ENCODE data around the gene SHOC2. TPM values are rescaled to one million over a fixed set of nuclear protein-coding genes. Genes with fewer than 3 reads are reported as not detected.

The SHOC2 gene
- total and polyA plus RNA-seq, 2 of the 13 experiments (the other 11 are each of a cell fraction or from before 2014, with no cell fraction given), result 8.6 to 25.5 TPM

DNA sequence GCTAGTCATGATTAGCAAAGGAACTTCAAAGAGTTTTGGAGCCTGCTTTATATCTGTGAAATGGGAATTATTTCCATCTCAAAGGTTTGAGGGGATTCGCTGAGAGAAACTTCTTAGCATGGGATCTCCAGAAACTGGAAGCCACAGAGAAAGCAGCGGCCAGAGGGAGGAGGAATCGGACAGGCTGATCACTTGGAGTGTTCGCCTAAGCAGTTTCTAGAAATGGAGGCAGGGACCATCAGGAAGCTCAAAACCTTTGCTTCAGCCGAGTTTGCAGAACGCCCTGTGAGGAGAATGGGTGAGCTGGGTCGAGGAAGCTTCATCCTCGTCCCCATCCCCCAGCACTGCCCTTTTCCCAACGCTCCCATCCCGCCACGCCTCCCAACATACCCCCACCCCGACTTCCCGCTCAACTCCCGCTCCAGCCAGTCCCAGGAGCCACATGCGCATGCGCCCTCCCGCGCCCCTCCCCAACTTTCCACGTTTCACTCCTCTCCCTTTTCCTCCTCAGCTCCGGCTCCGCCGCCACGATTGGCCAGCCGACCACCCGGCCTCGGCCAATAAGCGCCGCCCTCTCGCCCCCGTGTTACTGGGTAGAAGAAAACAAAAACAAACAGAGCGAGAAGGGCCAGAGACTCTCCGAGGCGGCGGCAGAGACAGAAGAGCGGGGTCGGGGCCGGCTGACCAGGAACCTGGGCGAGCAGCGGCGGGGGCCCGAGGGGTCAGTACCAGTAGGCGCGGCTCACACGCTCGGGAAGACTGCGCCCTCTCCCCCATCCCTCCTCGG lies 47.9 kb upstream of the SHOC2 start, which contains the start of gene PDCD4 (continued):
- TF ChIP-seq, protein P1, sequence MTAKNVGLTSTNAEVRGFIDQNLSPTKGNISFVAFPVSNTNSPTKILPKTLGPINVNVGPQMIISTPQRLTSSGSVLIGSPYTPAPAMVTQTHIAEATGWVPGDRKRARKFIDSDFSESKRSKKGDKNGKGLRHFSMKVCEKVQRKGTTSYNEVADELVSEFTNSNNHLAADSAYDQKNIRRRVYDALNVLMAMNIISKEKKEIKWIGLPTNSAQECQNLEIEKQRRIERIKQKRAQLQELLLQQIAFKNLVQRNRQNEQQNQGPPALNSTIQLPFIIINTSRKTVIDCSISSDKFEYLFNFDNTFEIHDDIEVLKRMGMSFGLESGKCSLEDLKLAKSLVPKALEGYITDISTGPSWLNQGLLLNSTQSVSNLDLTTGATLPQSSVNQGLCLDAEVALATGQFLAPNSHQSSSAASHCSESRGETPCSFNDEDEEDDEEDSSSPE (CRISPR knock-in tag; IDR thresholded peaks at IDR 0.05), result peak; percentile 86
- TF ChIP-seq, protein P2, sequence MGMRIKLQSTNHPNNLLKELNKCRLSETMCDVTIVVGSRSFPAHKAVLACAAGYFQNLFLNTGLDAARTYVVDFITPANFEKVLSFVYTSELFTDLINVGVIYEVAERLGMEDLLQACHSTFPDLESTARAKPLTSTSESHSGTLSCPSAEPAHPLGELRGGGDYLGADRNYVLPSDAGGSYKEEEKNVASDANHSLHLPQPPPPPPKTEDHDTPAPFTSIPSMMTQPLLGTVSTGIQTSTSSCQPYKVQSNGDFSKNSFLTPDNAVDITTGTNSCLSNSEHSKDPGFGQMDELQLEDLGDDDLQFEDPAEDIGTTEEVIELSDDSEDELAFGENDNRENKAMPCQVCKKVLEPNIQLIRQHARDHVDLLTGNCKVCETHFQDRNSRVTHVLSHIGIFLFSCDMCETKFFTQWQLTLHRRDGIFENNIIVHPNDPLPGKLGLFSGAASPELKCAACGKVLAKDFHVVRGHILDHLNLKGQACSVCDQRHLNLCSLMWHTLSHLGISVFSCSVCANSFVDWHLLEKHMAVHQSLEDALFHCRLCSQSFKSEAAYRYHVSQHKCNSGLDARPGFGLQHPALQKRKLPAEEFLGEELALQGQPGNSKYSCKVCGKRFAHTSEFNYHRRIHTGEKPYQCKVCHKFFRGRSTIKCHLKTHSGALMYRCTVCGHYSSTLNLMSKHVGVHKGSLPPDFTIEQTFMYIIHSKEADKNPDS (CRISPR knock-in tag; IDR thresholded peaks at IDR 0.05), result no peak
- TF ChIP-seq ZNF224 (CRISPR knock-in tag; IDR thresholded peaks at IDR 0.05) (no peak), MAZ (IDR thresholded peaks at IDR 0.05; ENCODE audit: borderline replicate concordance, low read depth, low read length) (peak; percentile 76), MAZ (CRISPR knock-in tag; IDR thresholded peaks at IDR 0.05; ENCODE audit: low read depth) (no peak; the same call in none of the 2 replicates), KMT2B (CRISPR knock-in tag; IDR thresholded peaks at IDR 0.05) (peak; percentile 12), NFYB (CRISPR knock-in tag; IDR thresholded peaks at IDR 0.05) (peak; percentile 77), GATA4 (IDR thresholded peaks at IDR 0.05; ENCODE audit: borderline replicate concordance, low read depth) (0 out of 2 replicates have a peak, but pooled peaks have one; percentile 39), PRMT3 (CRISPR knock-in tag; IDR thresholded peaks at IDR 0.05; ENCODE audit: borderline replicate concordance, low read depth) (no peak), ZNF431 (CRISPR knock-in tag; IDR thresholded peaks at IDR 0.05; ENCODE audit: borderline replicate concordance, low read depth) (peak; percentile 65; the same call in 1 of the 2 replicates), MXI1 (IDR thresholded peaks at IDR 0.05; ENCODE audit: borderline replicate concordance, low read depth, low read length) (peak; percentile 47; the same call in 1 of the 3 replicates), NR2F2 (IDR thresholded peaks at IDR 0.05; ENCODE audit: borderline replicate concordance, low read depth) (no peak), SIN3A (IDR thresholded peaks at IDR 0.05; ENCODE audit: borderline replicate concordance, low read depth, low read length) (peak; percentile 44; the same call in 1 of the 2 replicates), HNRNPL (IDR thresholded peaks at IDR 0.05; ENCODE audit: low read depth, low read length) (0 out of 2 replicates have a peak, but pooled peaks have one; percentile 26), ZFP90 (CRISPR knock-in tag; IDR thresholded peaks at IDR 0.05; ENCODE audit: borderline replicate concordance) (0 out of 2 replicates have a peak, but pooled peaks have one; percentile 12), ZFP91 (CRISPR knock-in tag; IDR thresholded peaks at IDR 0.05; ENCODE audit: borderline replicate concordance) (peak; percentile 40; the same call in 1 of the 2 replicates)
- TF ChIP-seq, protein P3, sequence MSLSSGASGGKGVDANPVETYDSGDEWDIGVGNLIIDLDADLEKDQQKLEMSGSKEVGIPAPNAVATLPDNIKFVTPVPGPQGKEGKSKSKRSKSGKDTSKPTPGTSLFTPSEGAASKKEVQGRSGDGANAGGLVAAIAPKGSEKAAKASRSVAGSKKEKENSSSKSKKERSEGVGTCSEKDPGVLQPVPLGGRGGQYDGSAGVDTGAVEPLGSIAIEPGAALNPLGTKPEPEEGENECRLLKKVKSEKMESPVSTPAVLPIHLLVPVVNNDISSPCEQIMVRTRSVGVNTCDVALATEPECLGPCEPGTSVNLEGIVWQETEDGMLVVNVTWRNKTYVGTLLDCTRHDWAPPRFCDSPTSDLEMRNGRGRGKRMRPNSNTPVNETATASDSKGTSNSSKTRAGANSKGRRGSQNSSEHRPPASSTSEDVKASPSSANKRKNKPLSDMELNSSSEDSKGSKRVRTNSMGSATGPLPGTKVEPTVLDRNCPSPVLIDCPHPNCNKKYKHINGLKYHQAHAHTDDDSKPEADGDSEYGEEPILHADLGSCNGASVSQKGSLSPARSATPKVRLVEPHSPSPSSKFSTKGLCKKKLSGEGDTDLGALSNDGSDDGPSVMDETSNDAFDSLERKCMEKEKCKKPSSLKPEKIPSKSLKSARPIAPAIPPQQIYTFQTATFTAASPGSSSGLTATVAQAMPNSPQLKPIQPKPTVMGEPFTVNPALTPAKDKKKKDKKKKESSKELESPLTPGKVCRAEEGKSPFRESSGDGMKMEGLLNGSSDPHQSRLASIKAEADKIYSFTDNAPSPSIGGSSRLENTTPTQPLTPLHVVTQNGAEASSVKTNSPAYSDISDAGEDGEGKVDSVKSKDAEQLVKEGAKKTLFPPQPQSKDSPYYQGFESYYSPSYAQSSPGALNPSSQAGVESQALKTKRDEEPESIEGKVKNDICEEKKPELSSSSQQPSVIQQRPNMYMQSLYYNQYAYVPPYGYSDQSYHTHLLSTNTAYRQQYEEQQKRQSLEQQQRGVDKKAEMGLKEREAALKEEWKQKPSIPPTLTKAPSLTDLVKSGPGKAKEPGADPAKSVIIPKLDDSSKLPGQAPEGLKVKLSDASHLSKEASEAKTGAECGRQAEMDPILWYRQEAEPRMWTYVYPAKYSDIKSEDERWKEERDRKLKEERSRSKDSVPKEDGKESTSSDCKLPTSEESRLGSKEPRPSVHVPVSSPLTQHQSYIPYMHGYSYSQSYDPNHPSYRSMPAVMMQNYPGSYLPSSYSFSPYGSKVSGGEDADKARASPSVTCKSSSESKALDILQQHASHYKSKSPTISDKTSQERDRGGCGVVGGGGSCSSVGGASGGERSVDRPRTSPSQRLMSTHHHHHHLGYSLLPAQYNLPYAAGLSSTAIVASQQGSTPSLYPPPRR (CRISPR knock-in tag; IDR thresholded peaks at IDR 0.05; ENCODE audit: borderline replicate concordance), result peak; percentile 18; the same call in 1 of the 2 replicates
